ENCODE data around the gene SFXN5.

The SFXN5 gene

GRCh38 chr2:73085691-73086090 lies 14.2 kb upstream of the SFXN5 start (continued):
- TF ChIP-seq ZNF549 (tag by site-specific recombination; IDR thresholded peaks at IDR 0.05) = no peak
- TF ChIP-seq ZNF2 (tag by site-specific recombination; IDR thresholded peaks at IDR 0.05) = peak; percentile 24; the same call in 1 of the 2 replicates
- TF ChIP-seq KLF16 (tag by site-specific recombination; IDR thresholded peaks at IDR 0.05) = 0 out of 2 replicates have a peak, but pooled peaks have one; percentile 55
- TF ChIP-seq CTCF (tag by site-specific recombination; IDR thresholded peaks at IDR 0.05) = peak; percentile 77
- TF ChIP-seq PBX3 (CRISPR knock-in tag; IDR thresholded peaks at IDR 0.05) = no peak
- TF ChIP-seq ZNF654 (tag by site-specific recombination; IDR thresholded peaks at IDR 0.05; ENCODE audit: low read depth) = peak; percentile 74
- TF ChIP-seq ZNF571 (tag by site-specific recombination; IDR thresholded peaks at IDR 0.05) = no peak
- no peak for TF ChIP-seq ZNF473 (tag by site-specific recombination; IDR thresholded peaks at IDR 0.05)
- TF ChIP-seq FEZF1 (tag by site-specific recombination; IDR thresholded peaks at IDR 0.05) = no peak
- peak; percentile 15; the same call in 1 of the 2 replicates for TF ChIP-seq ZBTB17 (tag by site-specific recombination; IDR thresholded peaks at IDR 0.05)
- no peak for TF ChIP-seq ATF2 (tag by site-specific recombination; IDR thresholded peaks at IDR 0.05; ENCODE audit: low read depth)
- no peak for TF ChIP-seq ZNF596 (tag by site-specific recombination; IDR thresholded peaks at IDR 0.05)
- no peak for TF ChIP-seq ZNF37A (tag by site-specific recombination; IDR thresholded peaks at IDR 0.05)
- TF ChIP-seq ZNF830 (tag by site-specific recombination; IDR thresholded peaks at IDR 0.05; ENCODE audit: low read depth) = no peak
- no peak for TF ChIP-seq TCF7L2 (IDR thresholded peaks at IDR 0.05; ENCODE audit: borderline replicate concordance, low read depth, low read length)
- no peak for TF ChIP-seq ZNF623 (tag by site-specific recombination; IDR thresholded peaks at IDR 0.05)
- TF ChIP-seq ZNF488 (tag by site-specific recombination; IDR thresholded peaks at IDR 0.05) = no peak
- 0 out of 2 replicates have a peak, but pooled peaks have one; percentile 37 for TF ChIP-seq SCRT2 (tag by site-specific recombination; IDR thresholded peaks at IDR 0.05)
- no peak for TF ChIP-seq REPIN1 (tag by site-specific recombination; IDR thresholded peaks at IDR 0.05; ENCODE audit: low read depth)

GRCh38 chr2:73084971-73085370 lies 13.5 kb upstream of the SFXN5 start:
- TF ChIP-seq MZF1 (tag by site-specific recombination; IDR thresholded peaks at IDR 0.05; ENCODE audit: borderline replicate concordance) (no peak), ZNF664 (tag by site-specific recombination; IDR thresholded peaks at IDR 0.05) (no peak), ZNF626 (tag by site-specific recombination; IDR thresholded peaks at IDR 0.05) (no peak)
- POLR2A ChIA-PET = no interaction called here
- no peak overlapping the region for H3K27ac ChIP-seq (ENCODE audit: extremely low read depth, low read depth, low read length)
- H3K36me3 ChIP-seq (ENCODE audit: control insufficient read depth in 2 of 2, insufficient read depth in 1 of 2, low read length in 2 of 2) = peaks cover 0 to 84% of the 10 kb centered on the region in 2 experiments; a peak in 2 of 3 replicates
- no peaks in the 10 kb centered on the region for H3K9me3 ChIP-seq (ENCODE audit: control insufficient read depth, insufficient read depth, low read depth, low read length)
- no peak overlapping the region for H3K4me3 ChIP-seq (ENCODE audit: low read depth, low read length)
- CTCF ChIA-PET = interaction anchor here (0.6 to 10.0 kb wide), 30 partner anchors 9 to 1383 kb away, joined by 3 to 146 read pairs (median 4); no protein-coding TSS in a partner anchor
- no peaks in the 10 kb centered on the region for H3K4me1 ChIP-seq (ENCODE audit: control insufficient read depth, insufficient read depth, low read length)

Measured in HEK293 (cell line).